A549 (cell line): ENCODE measurements around the gene MAPK8IP3. TPM values are rescaled to one million over a fixed set of nuclear protein-coding genes. Genes with fewer than 3 reads are reported as not detected.

Experiments used
- ATAC-seq, 2 experiments: fragments of 200-7000 bp in 1 of 2; fragments of >200 bp in 1 of 2; cut with Nextera tagmentation in 1 of 2; cut with Tn5 transposase in 1 of 2; 3 replicates each; pipeline versions ENCODE4 v1.8.0 to v1.9.1; 2018 to 2020; ENCODE audit warnings: mild to moderate bottlenecking in 1 of 2, moderate library complexity in 1 of 2
- CTCF ChIA-PET: fragments of 300-600 bp; sonication (Branson Sonifier 250); formaldehyde crosslinking; extraction: SDS; loops from one replicate; lab custom pipeline; 2021; ENCODE audit warnings: antibody characterized with exemption, inconsistent platforms; lab: Yijun Ruan, JAX
- POLR2A ChIA-PET: fragments of 350-600 bp; formaldehyde crosslinking; extraction: SDS; loops from one replicate; lab custom pipeline; 2021; ENCODE audit warnings: antibody characterized with exemption, inconsistent platforms; lab: Yijun Ruan, JAX
- DNase-seq, 2 experiments: peaks; one replicate each; pipeline versions ENCODE4 v3.0.0 to v3.0.0-alpha.2; 2011 to 2016; ENCODE audit warnings: low read depth in 1 of 2, low spot score in 1 of 2
- FAIRE-seq: peaks from 2 replicates; lab custom pipeline; 2011; peaks lifted over from hg19 to GRCh38; lab: Jason Lieb, UNC
- H3K27ac ChIP-seq, 2 experiments: fragments of >200 bp; sonication (Bioruptor Twin); formaldehyde crosslinking; 3 replicates each; pipeline ENCODE4 v1.5.1; 2016 to 2017
- H3K4me1 ChIP-seq: fragments of >200 bp; sonication (Bioruptor Twin); formaldehyde crosslinking; 3 replicates; pipeline ENCODE4 v1.6.1; 2016
- H3K4me2 ChIP-seq: fragments of >200 bp; sonication (Bioruptor Twin); formaldehyde crosslinking; 3 replicates; pipeline ENCODE4 v1.6.1; 2016
- H3K4me3 ChIP-seq: fragments of >200 bp; sonication (Bioruptor Twin); formaldehyde crosslinking; 3 replicates; pipeline ENCODE4 v1.5.1; 2016
- H3K9me3 ChIP-seq: fragments of >200 bp; sonication (Bioruptor Twin); formaldehyde crosslinking; 3 replicates; pipeline ENCODE4 v1.6.1; 2016
- BHLHE40 ChIP-seq: IDR thresholded peaks from 2 replicates; pipeline ENCODE4 v1.6.1; 2012; ENCODE audit warnings: low read depth, low read length, inconsistent platforms
- CBX8 ChIP-seq: fragments of 200-600 bp; sonication (generic); IDR thresholded peaks from 2 replicates; pipeline ENCODE4 v1.6.1; 2016
- CTCF ChIP-seq: fragments of >200 bp; sonication (Bioruptor Twin); formaldehyde crosslinking; IDR thresholded peaks from 3 replicates; pipeline ENCODE4 v1.5.1; 2016
- EHF ChIP-seq: fragments of 250-450 bp; sonication (Bioruptor Pico); IDR thresholded peaks from 2 replicates; pipeline ENCODE4 v1.5.0; 2020; ENCODE audit warnings: mild to moderate bottlenecking
- ELK1 ChIP-seq: fragments of 150-350 bp; IDR thresholded peaks from 2 replicates; pipeline ENCODE4 v1.6.1; 2014; ENCODE audit warnings: low read depth, mild to moderate bottlenecking, low read length
- EP300 ChIP-seq, 2 experiments: fragments of >200 bp; sonication (Bioruptor Twin); formaldehyde crosslinking; IDR thresholded peaks; 2 replicates in 1 of 2; 3 replicates in 1 of 2; pipeline ENCODE4 v1.6.1; 2016 to 2017
- ESRRA ChIP-seq: fragments of 150-350 bp; IDR thresholded peaks from 2 replicates; pipeline ENCODE4 v1.6.1; 2014; ENCODE audit warnings: mild to moderate bottlenecking, low read length, borderline replicate concordance
- GATA3 ChIP-seq: IDR thresholded peaks from 2 replicates; pipeline ENCODE4 v1.6.1; 2012; ENCODE audit warnings: borderline replicate concordance
- HDAC2 ChIP-seq: fragments of 200-600 bp; sonication (generic); IDR thresholded peaks from 2 replicates; pipeline ENCODE4 v1.6.1; 2016
- JUN ChIP-seq, 2 experiments: fragments of >200 bp; sonication (Bioruptor Twin); formaldehyde crosslinking; IDR thresholded peaks; 2 replicates in 1 of 2; 3 replicates in 1 of 2; pipeline ENCODE4 v1.6.1; 2016 to 2017
- JUNB ChIP-seq: fragments of >200 bp; sonication (Bioruptor Twin); formaldehyde crosslinking; IDR thresholded peaks from 2 replicates; pipeline ENCODE4 v1.6.1; 2016
- MAFK ChIP-seq: fragments of 450-650 bp; IDR thresholded peaks from 2 replicates; pipeline ENCODE4 v1.6.1; 2014; ENCODE audit not compliant: partially characterized antibody
- NFE2L2 ChIP-seq: fragments of 150-350 bp; conservative IDR thresholded peaks from 2 replicates; pipeline ENCODE4 v1.6.1; 2014; ENCODE audit warnings: low read length
- NPAS2 ChIP-seq: fragments of 250-450 bp; sonication (Bioruptor Pico); IDR thresholded peaks from 2 replicates; pipeline ENCODE4 v1.8.0; 2022; ENCODE audit warnings: mild to moderate bottlenecking, moderate library complexity, borderline replicate concordance
- POLR2A ChIP-seq: IDR thresholded peaks from 2 replicates; pipeline ENCODE4 v1.6.1; 2012; ENCODE audit warnings: mild to moderate bottlenecking, low read length
- SREBF2 ChIP-seq: fragments of 450-650 bp; IDR thresholded peaks from 2 replicates; pipeline ENCODE4 v1.6.1; 2014; ENCODE audit warnings: mild to moderate bottlenecking, moderate library complexity
- TFCP2L1 ChIP-seq: fragments of 250-450 bp; sonication (Bioruptor Pico); IDR thresholded peaks from 2 replicates; pipeline ENCODE4 v1.5.0; 2021; ENCODE audit warnings: mild to moderate bottlenecking
- TP53 ChIP-seq: fragments of 250-450 bp; sonication (Bioruptor Pico); IDR thresholded peaks from 2 replicates; pipeline ENCODE4 v1.5.0; 2021; ENCODE audit warnings: mild to moderate bottlenecking, moderate library complexity
- ZSCAN20 ChIP-seq: fragments of 250-450 bp; sonication (Bioruptor Pico); IDR thresholded peaks from 2 replicates; pipeline ENCODE4 v1.8.0; 2022; ENCODE audit warnings: mild to moderate bottlenecking, moderate library complexity
- WGBS: methylation state at CpG from one replicate; pipeline ENCODE4 v1.1.6; 2017; ENCODE audit errors: missing lambda C conversion rate; 5-methylcytosine and 5-hydroxymethylcytosine counted together
- polyA plus RNA-seq, 4 experiments: library from polyadenylated mRNA; depleted of rRNA in 3 of 4; stranded (reverse); fragments of >200 nt; fragmentation: RNase III in 1 of 4; extraction: RNeasy Plus Mini Kit Qiagen cat#74134 plus additional on column Dnase treatment in 1 of 4; gene quantifications; 2 replicates in 3 of 4; 3 replicates in 1 of 4; pipeline ENCODE4 v1.2.3, GENCODE V29; 2011 to 2017
- TF ChIP-seq, protein P1 (sequence below): IDR thresholded peaks from 2 replicates; pipeline ENCODE4 v1.6.1; 2012
- TF ChIP-seq, protein P2 (sequence below): IDR thresholded peaks from 2 replicates; pipeline ENCODE4 v1.6.1; 2012

Gene MAPK8IP3
- polyA plus RNA-seq, 2 of the 4 experiments (the other 2 are of a cell fraction), result 12.0 to 53.3 TPM

GRCh38 chr16:1790611-1791255, 84.7 kb downstream of the MAPK8IP3 start:
- CTCF ChIA-PET, result interaction anchor here (0.8 kb wide), 1 partner anchor 11 kb away, joined by 3 read pairs; no protein-coding TSS in a partner anchor
- Histone ChIP-seq H3K27ac (no peak overlapping the region), H3K4me2 (no peak overlapping the region), H3K9me3 (no peaks in the 10 kb centered on the region), H3K4me3 (no peak overlapping the region), H3K4me1 (peaks cover 5% of the 10 kb centered on the region; the same call in 1 of the 3 replicates)
- 95% methylated on average over 23 of the region's 44 CpGs for WGBS
- ATAC-seq, result no peak
- no peak for FAIRE-seq
- no peak for DNase-seq
- POLR2A ChIA-PET, result interaction anchor here (1.9 kb wide), 1 partner anchor 8 kb away, joined by 11 read pairs; the partner anchor contains the start of genes NUBP2 and SPSB3
- no peak for TF ChIP-seq CTCF
- no peak for TF ChIP-seq NFE2L2
- TF ChIP-seq, protein P1, sequence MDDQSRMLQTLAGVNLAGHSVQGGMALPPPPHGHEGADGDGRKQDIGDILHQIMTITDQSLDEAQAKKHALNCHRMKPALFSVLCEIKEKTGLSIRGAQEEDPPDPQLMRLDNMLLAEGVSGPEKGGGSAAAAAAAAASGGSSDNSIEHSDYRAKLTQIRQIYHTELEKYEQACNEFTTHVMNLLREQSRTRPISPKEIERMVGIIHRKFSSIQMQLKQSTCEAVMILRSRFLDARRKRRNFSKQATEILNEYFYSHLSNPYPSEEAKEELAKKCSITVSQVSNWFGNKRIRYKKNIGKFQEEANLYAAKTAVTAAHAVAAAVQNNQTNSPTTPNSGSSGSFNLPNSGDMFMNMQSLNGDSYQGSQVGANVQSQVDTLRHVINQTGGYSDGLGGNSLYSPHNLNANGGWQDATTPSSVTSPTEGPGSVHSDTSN, result no peak
- no peak for TF ChIP-seq JUNB
- TF ChIP-seq GATA3, result no peak
- TF ChIP-seq TP53, result no peak
- TF ChIP-seq TFCP2L1 (CRISPR knock-in tag), result no peak
- TF ChIP-seq, protein P2, sequence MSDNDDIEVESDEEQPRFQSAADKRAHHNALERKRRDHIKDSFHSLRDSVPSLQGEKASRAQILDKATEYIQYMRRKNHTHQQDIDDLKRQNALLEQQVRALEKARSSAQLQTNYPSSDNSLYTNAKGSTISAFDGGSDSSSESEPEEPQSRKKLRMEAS, result no peak
- TF ChIP-seq EHF, result no peak
- TF ChIP-seq ELK1, result no peak
- TF ChIP-seq JUN (IDR thresholded peaks at IDR 0.05), result no peak
- no peak for TF ChIP-seq CBX8
- no peak for TF ChIP-seq BHLHE40
- TF ChIP-seq MAFK, result no peak
- no peak for TF ChIP-seq NPAS2
- TF ChIP-seq SREBF2, result no peak
- no peak for TF ChIP-seq ZSCAN20 (CRISPR knock-in tag)
- TF ChIP-seq ESRRA, result no peak
- no peak for TF ChIP-seq EP300 (IDR thresholded peaks at IDR 0.05)

DNA sequence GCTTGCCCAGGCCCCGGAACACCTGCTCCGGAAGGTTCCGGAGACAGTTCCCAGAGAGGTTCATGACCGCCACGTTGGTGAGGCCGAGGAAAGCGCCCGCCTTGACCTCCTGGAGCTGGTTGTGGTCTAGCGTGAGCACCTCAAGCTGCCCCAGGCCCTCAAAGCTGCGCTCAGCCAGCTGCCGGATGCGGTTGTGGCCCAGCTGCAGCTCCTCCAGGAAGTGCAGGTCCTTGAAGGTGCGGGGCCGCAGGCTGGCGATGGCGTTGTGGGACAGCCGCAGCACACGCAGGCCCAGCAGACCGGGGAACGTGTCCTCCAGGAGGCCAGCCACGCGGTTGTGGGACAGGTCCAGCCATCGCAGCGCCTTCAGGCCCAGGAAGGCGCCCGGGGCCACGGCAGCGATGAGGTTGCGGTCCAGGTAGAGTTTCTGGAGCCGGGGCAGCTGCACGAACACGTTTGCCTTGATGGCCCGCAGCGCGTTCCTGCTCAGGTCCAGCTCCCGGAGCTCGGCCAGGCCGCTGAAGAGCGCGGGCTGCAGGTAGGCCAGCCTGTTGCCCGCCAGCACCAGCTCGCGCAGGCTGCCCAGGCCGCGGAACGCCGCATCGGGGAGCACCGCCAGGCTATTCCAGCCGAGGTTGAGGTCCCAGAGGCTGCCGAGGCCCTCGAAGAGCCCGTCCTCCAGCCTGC, 85.4 kb downstream of the MAPK8IP3 start:
- 92% methylated on average over 26 of the region's 53 CpGs for WGBS
- no peak overlapping the region for H3K27ac ChIP-seq
- ChIA-PET CTCF (interaction anchor here (0.8 kb wide), 1 partner anchor 10 kb away, joined by 3 read pairs; no protein-coding TSS in a partner anchor), POLR2A (interaction anchor here (1.9 kb wide), 1 partner anchor 9 kb away, joined by 11 read pairs; the partner anchor contains the start of genes NUBP2 and SPSB3)
- H3K4me1 ChIP-seq, result peaks cover 5% of the 10 kb centered on the region; the same call in 1 of the 3 replicates
- H3K9me3 ChIP-seq, result no peaks in the 10 kb centered on the region
- no peak overlapping the region for H3K4me3 ChIP-seq
- FAIRE-seq, result no peak
- no peak overlapping the region for H3K4me2 ChIP-seq
- ATAC-seq, result no peak
- TF ChIP-seq POLR2A (no peak), HDAC2 (no peak)
- no peak for DNase-seq
